Keratinocyte (primary cell): ENCODE data around the gene CASP10. TPM values are rescaled to one million over a fixed set of nuclear protein-coding genes. Genes with fewer than 3 reads are reported as not detected.

Source experiments
- DNase-seq: peaks from one replicate; pipeline ENCODE4 v3.0.0-alpha.2; 2011; ENCODE audit warnings: low read depth, missing footprints, low spot score
- FAIRE-seq: peaks from 2 replicates; lab custom pipeline; 2011; peaks lifted over from hg19 to GRCh38; lab: Jason Lieb, UNC
- H2AFZ ChIP-seq: 2 replicates; pipeline ENCODE4 v1.6.0; 2012; ENCODE audit warnings: low read length, control low read depth, inconsistent platforms; ENCODE audit not compliant: control insufficient read depth
- H3K27ac ChIP-seq: 2 replicates; pipeline ENCODE4 v1.5.1; 2011; ENCODE audit warnings: low read length; ENCODE audit not compliant: control insufficient read depth, insufficient read depth
- H3K27me3 ChIP-seq: 3 replicates; pipeline ENCODE4 v1.6.0; 2011; ENCODE audit warnings: low read length; ENCODE audit not compliant: control insufficient read depth, insufficient read depth; ENCODE audit errors: extremely low read depth
- H3K36me3 ChIP-seq, 2 experiments: 2 replicates in 1 of 2; 3 replicates in 1 of 2; pipeline ENCODE4 v1.5.1; 2011; ENCODE audit warnings: low read length in 2 of 2, mild to moderate bottlenecking in 1 of 2; ENCODE audit not compliant: control insufficient read depth in 2 of 2, insufficient read depth in 2 of 2; ENCODE audit errors: extremely low read depth in 1 of 2
- H3K4me1 ChIP-seq: 3 replicates; pipeline ENCODE4 v1.5.1; 2011; ENCODE audit warnings: low read length; ENCODE audit not compliant: control insufficient read depth, insufficient read depth; ENCODE audit errors: extremely low read depth
- H3K4me2 ChIP-seq: 3 replicates; pipeline ENCODE4 v1.6.0; 2011; ENCODE audit warnings: low read depth, low read length; ENCODE audit not compliant: control insufficient read depth, insufficient read depth; ENCODE audit errors: extremely low read depth
- H3K4me3 ChIP-seq, 3 experiments: fragments of 200-600 bp in 1 of 3; sonication (generic) in 1 of 3; 2 replicates in 2 of 3; 3 replicates in 1 of 3; pipeline ENCODE4 v1.5.1; 2011 to 2016; ENCODE audit warnings: low read length in 3 of 3, mild to moderate bottlenecking in 3 of 3, control low read depth in 2 of 3, inconsistent platforms in 1 of 3, low read depth in 1 of 3, mixed read lengths in 1 of 3, mixed run types in 1 of 3, moderate library complexity in 1 of 3; ENCODE audit not compliant: control insufficient read depth in 2 of 3, insufficient read depth in 2 of 3; ENCODE audit errors: extremely low read depth in 1 of 3
- H3K79me2 ChIP-seq: 2 replicates; pipeline ENCODE4 v1.6.0; 2012; ENCODE audit warnings: low read length; ENCODE audit not compliant: control insufficient read depth, insufficient read depth
- H3K9ac ChIP-seq: 3 replicates; pipeline ENCODE4 v1.6.0; 2011; ENCODE audit warnings: low read length; ENCODE audit not compliant: control insufficient read depth, insufficient read depth; ENCODE audit errors: extremely low read depth
- H3K9me1 ChIP-seq: 3 replicates; pipeline ENCODE4 v1.6.0; 2011; ENCODE audit warnings: low read length; ENCODE audit not compliant: control insufficient read depth, insufficient read depth; ENCODE audit errors: extremely low read depth
- H3K9me3 ChIP-seq: 2 replicates; pipeline ENCODE4 v1.5.1; 2012; ENCODE audit warnings: low read depth, low read length; ENCODE audit not compliant: control insufficient read depth
- H4K20me1 ChIP-seq: 3 replicates; pipeline ENCODE4 v1.6.0; 2011; ENCODE audit warnings: low read length; ENCODE audit not compliant: control insufficient read depth, insufficient read depth; ENCODE audit errors: extremely low read depth
- EZH2 ChIP-seq: IDR thresholded peaks from one replicate; pipeline ENCODE4 v1.6.1; 2012; ENCODE audit warnings: inconsistent platforms, mild to moderate bottlenecking, low read length, moderate library complexity
- dilution Hi-C: fragments of 300-500 bp; cut with MboI; formaldehyde crosslinking; loops from one replicate; pipeline ENCODE4 v1.7.0; 2020; ENCODE audit warnings: low sequenced_read_pairs; ENCODE audit not compliant: extremely low pct_ligation_motif_present
- polyA plus RNA-seq, 5 experiments: library from polyadenylated mRNA; depleted of rRNA in 3 of 5; stranded (reverse) in 3 of 5; stranded (forward) in 1 of 5; unstranded in 1 of 5; fragments of >200 nt; gene quantifications; 1 replicate in 1 of 5; 2 replicates in 3 of 5; 3 replicates in 1 of 5; pipeline versions ENCODE4 v1.2.1 to v1.2.3, GENCODE V29; 2011 to 2012; ENCODE audit warnings: missing spikeins in 2 of 5, low read depth in 1 of 5, low replicate concordance in 1 of 5
- TF ChIP-seq, protein P1 (sequence below), 3 experiments: IDR thresholded peaks in 1 of 3; conservative IDR thresholded peaks in 1 of 3; optimal IDR thresholded peaks in 1 of 3; 2 replicates in 2 of 3; 3 replicates in 1 of 3; pipeline versions ENCODE3 to v1.5.1; 2011; ENCODE audit warnings: low read length in 3 of 3, mild to moderate bottlenecking in 3 of 3, moderate library complexity in 2 of 3, control low read depth in 1 of 3, inconsistent platforms in 1 of 3; ENCODE audit not compliant: insufficient read depth in 2 of 3; ENCODE audit errors: extremely low read depth in 1 of 3

CASP10 gene
- polyA plus RNA-seq, 1 donor (not counting 4 experiments of a cell fraction or from before 2014, with no cell fraction given), result 7.1 TPM

DNA sequence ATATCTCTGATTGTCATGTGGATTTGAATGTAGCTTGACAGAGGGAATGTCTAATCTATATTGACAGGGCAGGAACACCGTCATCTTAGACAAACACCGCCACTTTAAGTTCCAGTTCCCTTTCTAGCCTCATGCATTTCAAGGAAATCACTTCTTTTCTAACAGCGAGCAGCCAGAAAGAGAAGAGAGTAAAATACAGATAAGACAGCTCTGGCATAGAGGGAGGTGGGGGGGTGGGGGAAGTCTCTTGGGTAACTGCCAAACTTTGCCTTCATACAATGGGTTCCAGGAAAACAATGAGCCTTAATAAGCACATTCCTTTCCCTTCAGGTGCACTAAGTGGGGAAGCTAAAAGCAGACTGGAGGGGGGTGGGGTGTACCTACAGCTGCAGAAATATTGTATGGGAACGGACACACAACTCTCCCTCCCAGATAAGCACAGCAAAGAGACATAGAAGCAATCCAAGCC lies 37.2 kb downstream of the CASP10 start:
- no peaks in the 10 kb centered on the region for H3K27me3 ChIP-seq
- H3K4me3 ChIP-seq, result no peak overlapping the region
- H3K9ac ChIP-seq, result no peak overlapping the region
- H3K79me2 ChIP-seq, result no peaks in the 10 kb centered on the region
- DNase-seq (no peak), FAIRE-seq (no peak)
- no peak for TF ChIP-seq EZH2
- TF ChIP-seq, protein P1, sequence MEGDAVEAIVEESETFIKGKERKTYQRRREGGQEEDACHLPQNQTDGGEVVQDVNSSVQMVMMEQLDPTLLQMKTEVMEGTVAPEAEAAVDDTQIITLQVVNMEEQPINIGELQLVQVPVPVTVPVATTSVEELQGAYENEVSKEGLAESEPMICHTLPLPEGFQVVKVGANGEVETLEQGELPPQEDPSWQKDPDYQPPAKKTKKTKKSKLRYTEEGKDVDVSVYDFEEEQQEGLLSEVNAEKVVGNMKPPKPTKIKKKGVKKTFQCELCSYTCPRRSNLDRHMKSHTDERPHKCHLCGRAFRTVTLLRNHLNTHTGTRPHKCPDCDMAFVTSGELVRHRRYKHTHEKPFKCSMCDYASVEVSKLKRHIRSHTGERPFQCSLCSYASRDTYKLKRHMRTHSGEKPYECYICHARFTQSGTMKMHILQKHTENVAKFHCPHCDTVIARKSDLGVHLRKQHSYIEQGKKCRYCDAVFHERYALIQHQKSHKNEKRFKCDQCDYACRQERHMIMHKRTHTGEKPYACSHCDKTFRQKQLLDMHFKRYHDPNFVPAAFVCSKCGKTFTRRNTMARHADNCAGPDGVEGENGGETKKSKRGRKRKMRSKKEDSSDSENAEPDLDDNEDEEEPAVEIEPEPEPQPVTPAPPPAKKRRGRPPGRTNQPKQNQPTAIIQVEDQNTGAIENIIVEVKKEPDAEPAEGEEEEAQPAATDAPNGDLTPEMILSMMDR (optimal IDR thresholded peaks at IDR 0.05 in 1 of 3, IDR thresholded peaks at IDR 0.05 in 1 of 3, conservative IDR thresholded peaks at IDR 0.05 in 1 of 3; ENCODE audit: extremely low read depth in 1 of 3, insufficient read depth in 2 of 3, low read length in 3 of 3), result no peak
- H4K20me1 ChIP-seq, result no peaks in the 10 kb centered on the region
- H3K27ac ChIP-seq, result no peak overlapping the region
- no peak overlapping the region for H3K4me2 ChIP-seq
- peaks cover 4% of the 10 kb centered on the region for H3K4me1 ChIP-seq
- H2AFZ ChIP-seq, result no peak overlapping the region
- H3K36me3 ChIP-seq, result no peaks in the 10 kb centered on the region
- H3K9me1 ChIP-seq, result no peaks in the 10 kb centered on the region
- no peaks in the 10 kb centered on the region for H3K9me3 ChIP-seq
- dilution Hi-C loops, result no loop called here

GRCh38 chr2:201223089-201224073 lies 40.4 kb downstream of the CASP10 start:
- Histone ChIP-seq H2AFZ (no peak overlapping the region), H3K79me2 (no peaks in the 10 kb centered on the region), H3K27ac (no peak overlapping the region), H3K27me3 (no peaks in the 10 kb centered on the region), H3K4me2 (no peak overlapping the region), H3K9me1 (no peaks in the 10 kb centered on the region), H3K9me3 (no peaks in the 10 kb centered on the region), H3K4me1 (peaks cover 4% of the 10 kb centered on the region), H4K20me1 (no peaks in the 10 kb centered on the region), H3K9ac (no peak overlapping the region), H3K4me3 (no peak overlapping the region), H3K36me3 (no peaks in the 10 kb centered on the region)
- TF ChIP-seq EZH2, result no peak
- TF ChIP-seq, protein P1 (optimal IDR thresholded peaks at IDR 0.05 in 1 of 3, IDR thresholded peaks at IDR 0.05 in 1 of 3, conservative IDR thresholded peaks at IDR 0.05 in 1 of 3; ENCODE audit: extremely low read depth in 1 of 3, insufficient read depth in 2 of 3, low read length in 3 of 3), result no peak
- dilution Hi-C loops, result no loop called here
- FAIRE-seq (no peak), DNase-seq (no peak)
